Left colon (tissue), 2 donors: ENCODE data around the gene REPS2. TPM values are rescaled to one million over a fixed set of nuclear protein-coding genes. Genes with fewer than 3 reads are reported as not detected.

ENCODE experiments used
- ATAC-seq: fragments of 200-7000 bp; cut with Tn5 transposase; one replicate; pipeline ENCODE4 v1.9.1; 2020; ENCODE audit warnings: mild to moderate bottlenecking, moderate library complexity
- DNase-seq, 2 donors: peaks; one replicate each; pipeline ENCODE4 v3.0.0-alpha.2; 2020
- intact Hi-C, 2 donors: fragments of 100-400 bp; cut with DNase I in 1 of 2; cut with micrococcal nuclease in 1 of 2; formaldehyde crosslinking; loops; one replicate each; pipeline versions ENCODE4 v1.11.2 to v1.14.0; 2022; cut with DNase I, micrococcal nuclease
- total RNA-seq, 2 donors: library from RNA; stranded (reverse); fragmentation: NEBNext Ultra II Directional; extraction: Animal tissue kit (Norgen Biotek cat#: 25700); gene quantifications; one replicate each; pipeline ENCODE4 v1.2.1, GENCODE V29; 2021
- donor health status: DM: no; HTN: no; CAD: no.
- donor health status: DM: yes; HTN: yes; CAD: no.

The REPS2 gene
- total RNA-seq, 2 donors from 2014 or later, result 18.5 to 24.4 TPM

DNA sequence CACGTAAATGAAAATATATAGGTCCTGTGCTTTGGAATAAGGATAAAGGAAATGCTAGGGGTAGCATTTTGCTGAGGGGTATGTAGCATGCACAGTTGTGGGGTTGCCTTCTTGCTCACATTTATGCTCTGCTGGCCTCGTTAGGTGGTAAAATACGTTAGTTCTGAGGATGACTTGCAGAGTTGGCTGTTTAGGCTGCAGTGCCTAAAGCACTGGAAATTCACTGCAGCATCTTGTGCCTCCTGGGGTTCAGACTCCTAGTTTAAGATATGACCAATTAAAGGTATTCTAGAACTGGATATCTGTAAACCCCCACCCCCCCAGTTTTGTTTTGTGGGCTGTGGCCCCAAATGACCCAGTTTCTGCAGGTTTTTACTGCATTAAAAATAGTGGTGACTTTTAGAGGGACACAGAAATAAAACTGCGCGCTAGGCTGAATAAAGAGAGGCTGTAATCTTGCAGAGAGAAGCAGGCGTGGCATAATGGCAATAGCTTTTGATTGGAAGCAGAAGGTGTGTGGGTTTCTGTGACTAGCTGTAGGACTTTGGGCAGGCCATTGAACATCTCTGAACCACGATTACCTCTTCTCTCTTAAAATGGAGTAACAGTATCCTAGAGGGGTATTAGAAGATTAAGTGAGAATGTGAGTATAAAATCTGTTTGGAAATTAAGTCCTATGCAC is 79.3 kb downstream of the REPS2 start:
- ATAC-seq (peak; percentile 63), DNase-seq (no peak)
- intact Hi-C loops, result no loop called here

DNA sequence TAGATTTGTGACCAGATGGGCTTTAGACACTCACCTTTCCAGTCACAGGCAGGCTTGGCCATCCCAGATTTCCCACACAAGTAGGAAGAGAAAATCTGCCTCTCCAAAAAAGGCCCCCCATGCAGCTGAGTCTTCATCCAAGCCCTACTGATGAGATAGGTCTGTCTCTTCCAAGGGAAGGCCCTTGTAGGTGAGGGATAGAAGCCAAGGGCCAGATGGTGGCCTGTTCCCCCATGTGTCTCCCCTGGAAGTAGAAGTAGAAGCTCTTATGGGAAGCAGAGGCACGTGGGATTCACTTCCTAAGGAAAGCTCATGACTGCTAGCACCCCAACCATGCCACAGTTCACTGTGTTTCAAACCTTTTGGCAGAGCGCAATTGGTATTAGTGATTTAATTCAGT is 81.5 kb downstream of the REPS2 start:
- ATAC-seq, result no peak
- DNase-seq, result no peak
- intact Hi-C loops, result no loop called here

DNA sequence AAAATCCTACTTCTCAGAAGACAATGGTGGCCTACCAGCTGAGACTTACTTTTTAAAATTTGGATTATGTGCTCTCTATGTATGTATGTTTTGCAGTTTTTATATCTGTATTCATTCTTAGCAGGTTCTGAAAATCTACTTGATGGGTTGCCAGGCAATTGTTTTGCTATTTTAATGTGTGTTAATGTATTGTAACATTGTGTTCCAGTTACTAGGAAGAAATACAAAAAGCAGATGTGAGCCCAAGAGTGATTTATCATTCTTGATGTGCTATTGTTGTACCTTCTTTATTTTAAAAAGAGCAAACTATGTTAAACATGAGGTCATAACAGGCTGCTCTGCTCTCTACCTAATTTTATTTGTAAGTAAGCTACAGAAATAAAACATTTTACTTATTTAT is 81.9 kb downstream of the REPS2 start:
- ATAC-seq (no peak), DNase-seq (no peak)
- intact Hi-C loops, result no loop called here

DNA sequence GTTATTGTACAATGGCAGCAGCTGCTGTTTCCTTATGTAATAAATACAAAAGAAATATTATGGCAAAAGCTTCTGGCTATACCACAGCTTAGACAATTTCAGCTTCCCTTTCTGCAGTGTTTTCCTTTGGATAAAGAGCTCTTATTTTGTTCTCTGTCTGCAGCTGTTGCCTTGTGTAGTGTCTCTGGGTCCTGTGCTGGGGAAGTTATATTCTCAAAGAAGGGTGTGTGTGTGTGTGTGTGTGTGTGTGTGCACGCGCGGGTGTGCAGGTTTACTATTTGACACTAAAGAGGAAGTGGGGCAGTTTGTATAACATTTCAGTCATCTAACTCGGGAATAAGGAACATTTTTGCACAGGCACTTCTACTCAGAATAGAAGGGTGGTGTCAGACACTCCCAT is 83.6 kb downstream of the REPS2 start:
- ATAC-seq (peak; percentile 60), DNase-seq (no peak)
- intact Hi-C loops, result no loop called here

DNA sequence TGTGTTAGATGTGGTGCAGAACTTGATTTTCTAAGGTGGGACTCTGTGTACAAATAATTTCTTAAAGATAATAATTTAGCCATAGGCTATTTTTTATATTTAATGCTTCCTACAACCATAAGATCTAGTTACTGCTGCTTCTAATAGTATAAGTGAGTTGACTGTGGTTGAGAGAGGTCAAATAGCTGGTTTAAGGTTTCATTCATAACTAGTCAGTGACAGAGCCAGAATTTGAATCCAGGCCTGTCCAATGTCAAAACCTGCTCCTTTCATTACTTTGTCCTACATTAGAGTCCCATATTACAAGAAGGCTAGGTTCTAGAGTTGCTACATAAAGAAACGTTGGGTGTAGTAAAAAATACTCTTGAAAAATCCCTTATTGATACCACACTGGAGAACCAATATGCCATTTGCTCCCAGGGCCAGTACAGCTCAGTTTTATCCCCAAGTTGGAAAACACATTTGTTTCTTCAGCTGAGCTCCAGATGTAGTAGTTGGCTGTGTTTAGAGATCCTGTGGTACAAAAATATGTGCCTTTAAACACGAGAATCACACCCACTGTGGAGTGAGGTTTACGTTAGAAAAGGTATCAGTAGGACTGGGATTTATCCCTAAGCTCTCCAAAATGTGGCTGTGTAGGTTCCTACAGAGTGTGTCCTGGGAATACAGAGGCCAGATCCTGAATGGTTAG is 84.3 kb downstream of the REPS2 start:
- DNase-seq (no peak), ATAC-seq (no peak)
- intact Hi-C loops, result no loop called here

DNA sequence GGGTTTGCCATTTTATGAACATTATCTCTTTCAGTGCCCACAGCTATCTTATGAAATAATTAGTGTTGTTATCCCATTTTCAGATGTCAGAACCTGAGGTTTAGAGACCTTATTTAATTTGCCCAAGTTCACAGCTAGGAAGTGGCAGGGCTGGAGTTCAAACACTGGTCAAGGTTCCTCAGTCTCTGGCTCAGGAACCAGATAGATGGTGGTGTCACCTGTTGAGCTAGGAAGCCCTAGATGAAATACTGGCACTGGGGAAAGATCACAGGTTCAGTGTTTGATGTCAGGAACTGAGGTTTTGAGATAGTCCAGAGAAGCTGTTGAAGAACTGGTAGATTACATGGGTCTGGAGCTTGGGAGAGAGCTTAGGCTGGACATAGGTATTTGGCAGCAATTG is 85.4 kb downstream of the REPS2 start:
- no peak for DNase-seq
- intact Hi-C loops, result no loop called here
- no peak for ATAC-seq

DNA sequence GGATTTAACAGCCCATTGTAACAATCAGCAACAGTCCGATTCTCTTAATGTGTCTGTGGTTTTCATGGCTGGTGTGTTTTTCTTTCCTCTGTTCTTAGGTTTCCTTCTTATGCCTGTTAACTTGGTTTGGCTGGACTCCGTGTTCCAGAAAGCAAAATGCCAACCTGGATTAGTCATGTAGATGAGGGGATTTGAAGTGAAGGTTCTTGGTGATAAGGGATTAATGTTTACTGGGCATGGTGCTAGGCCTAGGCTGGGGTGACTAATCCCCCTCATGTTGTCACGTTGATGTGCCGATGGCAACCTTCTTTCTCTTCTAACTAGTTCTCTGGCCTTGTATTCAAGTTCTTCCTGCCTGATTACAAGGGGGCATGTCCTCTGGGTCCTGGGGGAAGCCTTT is 85.9 kb downstream of the REPS2 start:
- DNase-seq, result no peak

DNA sequence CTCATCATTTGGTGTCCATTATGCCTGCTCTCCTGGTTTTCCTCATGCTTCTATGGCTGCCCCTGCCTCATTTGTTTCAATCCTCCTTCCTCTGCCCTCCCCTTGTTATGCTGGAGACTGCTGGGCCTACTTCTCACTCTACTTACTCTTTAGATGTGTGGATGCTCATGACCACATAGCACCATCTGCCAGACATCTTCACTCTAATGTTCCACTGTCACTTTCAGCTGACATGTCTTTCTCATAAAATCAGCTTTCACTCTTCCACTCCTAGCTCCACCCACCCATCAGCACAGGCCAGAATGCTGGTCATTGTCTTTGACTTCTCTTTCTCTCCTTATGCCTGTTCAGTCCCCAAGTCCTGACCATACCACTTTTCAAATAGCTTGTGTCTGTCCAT is 86.8 kb downstream of the REPS2 start:
- no peak for ATAC-seq
- DNase-seq, result no peak
- intact Hi-C loops, result no loop called here

More for the DNA sequence above, 85.9 kb downstream of the REPS2 start:
- ATAC-seq, result no peak
- intact Hi-C loops, result no loop called here

DNA sequence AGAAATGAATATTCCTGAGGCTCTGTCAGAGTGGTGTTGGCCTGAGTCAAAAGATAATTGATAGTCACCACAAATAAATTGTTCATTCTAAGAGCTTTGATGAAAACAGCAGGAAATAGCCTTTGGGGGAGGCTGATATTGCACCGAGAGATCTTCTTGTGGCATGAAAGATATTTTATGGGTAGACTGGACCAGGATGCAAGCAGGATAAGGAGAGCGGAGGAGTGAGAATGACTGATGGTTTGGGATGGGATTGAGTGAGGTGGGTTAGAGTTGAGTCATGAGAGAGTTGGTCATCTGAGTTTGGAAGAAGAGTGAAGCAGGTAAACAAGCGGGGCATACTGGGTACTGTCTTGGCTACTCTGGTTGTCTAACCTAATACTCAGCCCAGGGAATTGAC is 88.7 kb downstream of the REPS2 start:
- DNase-seq, result no peak
- no peak for ATAC-seq
- intact Hi-C loops, result no loop called here

DNA sequence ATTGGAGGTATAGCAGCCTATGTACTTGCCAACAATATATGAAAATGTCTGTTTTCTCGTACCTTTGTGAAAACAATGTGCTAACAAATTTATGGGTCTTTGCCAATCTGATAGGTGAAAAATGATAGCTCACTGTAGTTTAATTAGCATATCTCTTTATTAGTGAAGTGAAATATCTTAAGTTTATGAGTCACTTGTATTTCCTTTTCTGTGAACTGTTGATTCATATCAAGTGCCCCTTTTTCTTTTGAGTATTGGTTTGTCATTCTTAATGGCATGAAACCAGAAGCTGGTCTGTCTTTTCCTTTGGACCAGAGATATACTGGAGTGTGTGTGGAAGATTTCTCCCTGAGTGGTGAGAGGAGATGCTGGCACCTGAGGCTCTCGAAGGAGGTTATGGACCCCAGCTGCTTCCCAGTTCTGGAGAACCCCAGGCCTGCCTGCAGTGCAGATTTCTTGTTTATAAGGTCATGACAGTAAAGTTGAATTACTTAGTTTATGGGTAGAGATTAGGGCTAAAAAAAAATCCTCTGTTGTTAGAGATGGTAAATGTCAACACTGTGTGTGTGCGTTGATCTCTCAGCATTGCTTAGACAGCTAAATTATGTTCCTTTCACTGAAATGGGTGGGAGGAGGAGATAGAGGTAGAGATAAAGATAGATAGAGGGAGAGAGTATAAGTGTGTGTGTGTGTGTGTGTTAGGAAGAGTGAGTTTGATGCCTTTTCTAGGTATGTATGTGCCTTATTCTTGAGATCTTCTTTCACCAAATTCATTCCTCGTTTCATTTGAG is 89.9 kb downstream of the REPS2 start:
- ATAC-seq (peak; percentile 54), DNase-seq (no peak)
- intact Hi-C loops, result no loop called here

DNA sequence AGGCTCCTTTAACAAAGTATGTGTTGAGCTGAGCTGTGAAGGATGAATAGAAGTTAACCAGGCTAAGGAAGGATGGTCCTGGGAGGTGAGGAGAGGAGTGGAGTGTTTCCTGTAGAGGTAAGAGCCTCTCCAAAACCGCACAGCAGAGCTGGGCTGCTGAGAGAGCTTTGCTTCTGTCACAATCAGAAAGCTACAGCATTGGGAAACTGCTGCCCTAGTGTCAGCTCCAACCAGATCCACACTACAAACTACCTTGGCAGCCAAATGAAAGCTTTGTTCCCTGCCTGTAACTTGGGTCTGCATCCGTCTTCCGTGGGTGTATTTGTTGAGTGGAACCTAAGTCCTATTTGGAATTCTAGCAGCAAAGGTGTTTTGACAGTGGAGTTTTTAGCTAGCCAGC is 91.8 kb downstream of the REPS2 start:
- intact Hi-C loops, result no loop called here
- no peak for DNase-seq
- no peak for ATAC-seq

DNA sequence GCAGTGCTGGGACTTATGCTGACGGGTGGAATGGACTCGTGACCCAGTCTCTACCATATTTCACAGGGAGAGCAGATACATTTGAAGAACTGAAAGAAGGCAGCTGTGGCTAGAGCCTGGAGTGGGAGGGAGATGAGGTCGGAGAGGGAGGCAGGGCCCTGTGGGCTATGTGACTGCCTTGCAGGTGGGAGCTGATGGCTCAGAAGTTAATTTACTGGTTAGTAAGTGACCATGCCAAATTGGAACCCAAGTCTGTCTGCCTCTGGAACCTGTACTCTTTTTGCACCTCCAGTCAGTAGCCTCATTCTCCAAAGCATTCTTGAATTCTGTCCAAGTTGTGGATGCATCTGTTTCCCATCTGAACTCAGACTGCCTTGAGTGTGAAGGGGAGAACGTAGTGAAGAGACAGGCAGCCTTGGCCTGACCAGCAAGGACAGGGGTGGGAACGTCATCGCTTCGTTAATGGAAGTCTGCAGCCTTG is 92.3 kb downstream of the REPS2 start:
- intact Hi-C loops, result no loop called here
- peak; percentile 22 for ATAC-seq
- peak in 1 of 2 donors; percentile 27 for DNase-seq

DNA sequence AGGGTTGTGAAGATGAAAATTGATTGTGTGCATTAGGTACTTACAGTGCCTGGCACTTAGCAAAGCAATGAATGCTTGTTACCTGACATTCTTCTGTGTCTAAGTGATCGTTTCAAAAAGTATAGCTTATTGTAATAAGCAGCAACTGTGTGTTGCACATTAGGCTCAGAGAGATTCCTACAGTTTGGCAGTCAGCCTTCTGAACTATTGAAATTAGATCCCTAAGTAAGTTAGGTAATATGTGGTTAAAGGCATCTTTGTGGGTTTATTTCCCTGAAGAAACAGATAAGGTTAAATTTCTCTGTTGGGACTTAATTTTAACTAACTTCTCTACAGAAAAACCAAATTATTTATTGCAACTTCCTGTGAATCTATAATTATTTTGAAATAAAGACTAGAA is 93.4 kb downstream of the REPS2 start:
- DNase-seq, result no peak
- ATAC-seq, result no peak
- intact Hi-C loops, result loop anchor here in 1 of 2 donors (10.0 kb wide), 1 partner anchor 215 kb away; no protein-coding TSS in a partner anchor

DNA sequence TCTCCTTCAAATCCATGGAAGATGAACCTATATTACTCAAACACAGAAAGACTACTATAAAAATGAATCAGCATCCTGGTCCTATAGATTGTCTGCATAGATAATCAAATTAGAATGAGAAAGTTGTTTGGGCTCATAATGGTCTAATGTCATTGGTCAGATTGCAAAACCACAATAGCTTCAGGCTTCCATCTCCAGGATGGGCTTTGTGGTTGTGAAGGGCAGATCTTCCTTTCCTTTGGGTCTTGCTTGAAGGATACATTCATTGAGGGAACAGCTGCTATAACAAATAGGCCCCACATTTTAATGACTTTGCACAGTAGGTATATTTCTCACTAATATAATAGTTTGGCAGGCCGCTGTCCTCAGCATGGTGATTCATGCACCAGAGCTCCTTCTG is 94.3 kb downstream of the REPS2 start:
- intact Hi-C loops, result loop anchor here in 1 of 2 donors (10.0 kb wide), 1 partner anchor 216 kb away; no protein-coding TSS in a partner anchor
- DNase-seq (no peak), ATAC-seq (no peak)

DNA sequence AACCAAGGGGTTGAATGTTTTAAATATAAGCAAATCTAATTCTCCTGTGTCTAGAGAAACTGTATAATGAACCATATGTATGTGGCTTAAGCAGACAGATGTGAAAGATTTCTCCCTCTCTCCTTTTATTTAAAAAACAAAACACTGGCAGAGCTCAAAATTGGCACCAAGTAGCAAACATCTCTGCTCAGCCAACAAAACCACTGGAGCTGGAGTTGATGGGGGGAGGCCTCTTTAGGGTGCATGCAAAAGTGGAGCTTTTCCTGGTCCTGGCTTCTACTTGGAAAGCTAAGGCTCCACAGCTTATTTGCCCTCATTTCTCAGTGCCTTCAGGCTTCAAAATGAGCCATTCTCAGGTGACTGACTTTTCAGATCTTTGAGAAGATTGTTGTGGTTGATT is 95.6 kb downstream of the REPS2 start:
- intact Hi-C loops, result loop anchor here in 1 of 2 donors (10.0 kb wide), 1 partner anchor 217 kb away; no protein-coding TSS in a partner anchor
- ATAC-seq, result no peak
- DNase-seq, result no peak

DNA sequence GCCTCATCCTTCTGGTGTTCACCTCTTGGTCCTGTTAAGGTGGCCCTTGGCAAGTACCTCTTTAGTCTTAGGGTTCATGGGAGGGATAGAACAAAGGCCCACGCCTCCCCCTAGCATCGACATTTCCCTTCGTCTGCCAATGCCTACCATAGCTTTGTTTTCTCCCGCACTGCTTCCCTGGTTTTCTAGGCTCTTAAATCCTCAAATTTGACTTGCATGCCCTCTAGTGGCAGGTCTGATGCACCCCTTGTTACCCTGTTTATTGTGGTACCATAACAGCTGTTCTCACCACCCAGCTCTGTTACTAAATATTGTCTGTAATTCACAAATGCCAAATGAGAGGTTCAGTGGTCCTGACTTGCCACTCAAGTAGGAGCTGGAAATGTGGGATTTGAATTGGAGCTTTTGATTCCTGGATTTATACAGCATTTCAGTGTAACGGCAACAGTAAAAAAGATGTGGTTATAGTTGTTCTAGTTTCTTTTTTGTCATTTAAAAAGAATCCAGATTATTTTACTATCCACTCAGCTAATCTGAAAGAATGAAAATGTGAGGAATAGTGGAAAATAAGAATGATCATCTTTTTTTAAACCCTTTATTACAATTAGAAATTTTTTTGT is 100.1 kb downstream of the REPS2 start:
- DNase-seq (peak; percentile 44 to 71), ATAC-seq (peak; percentile 89)
- intact Hi-C loops, result loop anchor here in 1 of 2 donors (10.0 kb wide), 1 partner anchor 222 kb away; no protein-coding TSS in a partner anchor

DNA sequence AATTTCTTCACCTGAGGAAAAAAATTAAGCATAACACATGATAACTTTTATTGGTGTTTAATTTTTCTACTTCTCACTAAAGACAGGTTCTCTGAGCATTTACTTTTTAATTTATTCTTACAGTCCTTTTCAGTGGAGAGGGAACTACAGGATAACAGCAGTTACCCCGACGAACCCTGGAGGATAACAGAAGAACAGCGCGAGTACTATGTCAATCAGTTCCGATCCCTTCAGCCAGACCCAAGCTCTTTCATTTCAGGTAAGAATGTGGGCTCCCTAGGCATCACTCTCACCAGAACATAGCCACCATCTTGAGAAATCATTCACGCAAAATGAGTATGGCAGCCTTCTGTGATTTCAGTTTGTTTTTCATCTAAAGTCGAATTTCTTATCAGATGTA is 100.8 kb downstream of the REPS2 start:
- DNase-seq, result no peak
- intact Hi-C loops, result loop anchor here in 1 of 2 donors (10.0 kb wide), 1 partner anchor 222 kb away; no protein-coding TSS in a partner anchor
- ATAC-seq, result no peak

DNA sequence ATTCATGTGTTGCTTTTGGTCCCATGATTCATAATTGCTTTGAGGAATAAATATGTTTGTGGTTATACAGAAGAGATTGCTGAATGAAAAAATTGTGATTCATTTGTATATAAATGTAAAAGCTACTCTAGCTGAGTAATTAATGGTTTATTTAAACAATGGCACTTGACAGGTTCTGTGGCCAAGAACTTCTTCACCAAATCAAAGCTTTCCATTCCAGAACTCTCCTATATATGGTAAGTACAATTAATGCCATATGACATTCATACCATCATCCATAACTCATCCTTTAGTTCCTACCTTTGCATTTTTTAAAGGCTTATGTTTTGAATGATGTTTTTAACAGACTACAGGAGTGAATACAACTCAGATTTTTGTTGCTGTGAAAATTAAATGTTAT is 105.8 kb downstream of the REPS2 start:
- no peak for DNase-seq
- intact Hi-C loops, result no loop called here
- no peak for ATAC-seq

DNA sequence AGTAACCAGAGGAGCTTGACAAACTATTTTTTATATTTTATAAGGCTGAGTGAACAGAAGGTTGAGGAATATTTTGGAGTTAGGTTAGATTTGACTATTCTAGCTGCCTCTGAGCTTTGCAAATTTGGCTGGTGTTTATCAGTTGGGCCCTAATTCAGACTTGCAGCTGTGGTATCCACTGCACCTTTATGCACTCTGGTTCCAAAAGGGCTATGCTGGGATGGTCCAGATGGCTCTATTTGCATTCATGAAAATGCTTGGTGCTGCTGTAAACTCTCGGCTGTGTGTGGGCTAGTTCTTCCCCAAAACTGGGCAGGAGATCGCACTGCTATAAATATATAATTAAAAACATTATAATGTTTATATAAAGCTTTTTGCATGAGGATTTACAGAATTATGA is 106.3 kb downstream of the REPS2 start:
- no peak for DNase-seq
- no peak for ATAC-seq
- intact Hi-C loops, result no loop called here
